Osteocyte (in vitro differentiated cells): Measurements from ENCODE around the gene BOLA3. TPM values are rescaled to one million over a fixed set of nuclear protein-coding genes. Genes with fewer than 3 reads are reported as not detected.

ENCODE experiments used
- DNase-seq: peaks from one replicate; pipeline ENCODE4 v3.0.0; 2021; ENCODE audit warnings: mixed read lengths; ENCODE audit not compliant: unreplicated experiment; ENCODE audit errors: extremely low spot score
- H3K27ac Mint-ChIP-seq: one replicate; pipeline ENCODE4 v1.8.0; 2021; ENCODE audit warnings: mild to moderate bottlenecking, mixed read lengths; ENCODE audit not compliant: unreplicated experiment
- H3K27me3 Mint-ChIP-seq: one replicate; pipeline ENCODE4 v1.8.0; 2021; ENCODE audit warnings: mixed read lengths; ENCODE audit not compliant: unreplicated experiment
- H3K36me3 Mint-ChIP-seq: one replicate; pipeline ENCODE4 v1.8.0; 2021; ENCODE audit warnings: mixed read lengths; ENCODE audit not compliant: unreplicated experiment
- H3K4me1 Mint-ChIP-seq: one replicate; pipeline ENCODE4 v1.8.0; 2021; ENCODE audit warnings: mixed read lengths; ENCODE audit not compliant: unreplicated experiment
- H3K4me3 Mint-ChIP-seq: one replicate; pipeline ENCODE4 v1.8.0; 2021; ENCODE audit warnings: mild to moderate bottlenecking, moderate library complexity, mixed read lengths; ENCODE audit not compliant: unreplicated experiment
- H3K9me3 Mint-ChIP-seq: one replicate; pipeline ENCODE4 v1.8.0; 2021; ENCODE audit warnings: mixed read lengths; ENCODE audit not compliant: unreplicated experiment
- CTCF ChIP-seq: fragments of 200-600 bp; sonication (generic); IDR thresholded peaks from 2 replicates; pipeline ENCODE4 v1.5.0; 2021; ENCODE audit warnings: antibody characterized with exemption, mild to moderate bottlenecking, moderate library complexity
- total RNA-seq: library from RNA; stranded (reverse); gene quantifications from 2 replicates; pipeline ENCODE4 v1.2.1, GENCODE V29; 2021

BOLA3 gene
- total RNA-seq, 1 donor from 2014 or later = 23.1 TPM

- no peak overlapping the region for H3K4me3 Mint-ChIP-seq
- no peak for TF ChIP-seq CTCF
- no peaks in the 10 kb centered on the region for H3K27me3 Mint-ChIP-seq
- DNase-seq = no peak
- H3K4me1 Mint-ChIP-seq = peaks cover 2% of the 10 kb centered on the region
- no peak overlapping the region for H3K27ac Mint-ChIP-seq
- peaks cover 39% of the 10 kb centered on the region for H3K36me3 Mint-ChIP-seq
- no peaks in the 10 kb centered on the region for H3K9me3 Mint-ChIP-seq
Observed at GRCh38 chr2:74096052-74096451, 51.7 kb downstream of the BOLA3 start.

GRCh38 chr2:74095632-74096031, 52.1 kb downstream of the BOLA3 start:
- no peak for TF ChIP-seq CTCF
- Mint-ChIP-seq H3K27me3 (no peaks in the 10 kb centered on the region), H3K27ac (no peak overlapping the region), H3K9me3 (no peaks in the 10 kb centered on the region), H3K36me3 (peaks cover 38% of the 10 kb centered on the region), H3K4me1 (peaks cover 5% of the 10 kb centered on the region), H3K4me3 (no peak overlapping the region)
- DNase-seq = no peak

- H3K27me3 Mint-ChIP-seq = no peaks in the 10 kb centered on the region
- DNase-seq = no peak
- no peak overlapping the region for H3K27ac Mint-ChIP-seq
- H3K4me1 Mint-ChIP-seq = peaks cover 16% of the 10 kb centered on the region
- H3K36me3 Mint-ChIP-seq = peaks cover 37% of the 10 kb centered on the region
- H3K9me3 Mint-ChIP-seq = no peaks in the 10 kb centered on the region
- no peak overlapping the region for H3K4me3 Mint-ChIP-seq
- no peak for TF ChIP-seq CTCF
Observed at GRCh38 chr2:74094291-74094690, 53.4 kb downstream of the BOLA3 start.

GRCh38 chr2:74093840-74094239, 53.9 kb downstream of the BOLA3 start:
- Mint-ChIP-seq H3K27ac (no peak overlapping the region), H3K4me1 (peaks cover 20% of the 10 kb centered on the region), H3K36me3 (peaks cover 37% of the 10 kb centered on the region), H3K27me3 (no peaks in the 10 kb centered on the region), H3K4me3 (no peak overlapping the region), H3K9me3 (no peaks in the 10 kb centered on the region)
- TF ChIP-seq CTCF = no peak
- no peak for DNase-seq

GRCh38 chr2:74093426-74093825, 54.3 kb downstream of the BOLA3 start:
- Mint-ChIP-seq H3K27me3 (no peaks in the 10 kb centered on the region), H3K36me3 (peaks cover 37% of the 10 kb centered on the region), H3K4me3 (no peak overlapping the region), H3K27ac (no peak overlapping the region), H3K4me1 (peaks cover 20% of the 10 kb centered on the region), H3K9me3 (no peaks in the 10 kb centered on the region)
- no peak for TF ChIP-seq CTCF
- DNase-seq = no peak
